HG03039 (cell line): ENCODE data around the gene TPD52L2.
"Not testable (repeated sequence)": the region's sequence is repeated elsewhere in the genome, so short reads cannot be mapped to it uniquely, and the experiment has no call there.

ENCODE experiments used
- ATAC-seq: cut with Tn5 transposase; IDR thresholded peaks from one replicate; pipeline ENCODE4 v1.9.1; 2021; ENCODE audit warnings: mild to moderate bottlenecking, moderate library complexity; ENCODE audit not compliant: unreplicated experiment

Gene TPD52L2

GRCh38 chr20:63855363-63856097, 9.5 kb upstream of the TPD52L2 start:
- ATAC-seq, result no peak

- ATAC-seq, result no peak
Observed at GRCh38 chr20:63856098-63856511, 9.0 kb upstream of the TPD52L2 start.

- ATAC-seq, result no peak
Observed at GRCh38 chr20:63857764-63858392, 7.2 kb upstream of the TPD52L2 start.

- ATAC-seq, result no peak
Observed at GRCh38 chr20:63858393-63859165, 6.5 kb upstream of the TPD52L2 start.

- no peak for ATAC-seq
Observed at GRCh38 chr20:63859166-63859699, 5.8 kb upstream of the TPD52L2 start.

- no peak for ATAC-seq
Observed at GRCh38 chr20:63860325-63861051, 4.6 kb upstream of the TPD52L2 start.

GRCh38 chr20:63861365-63861934, 3.6 kb upstream of the TPD52L2 start, which contains the start of gene ABHD16B:
TSS of gene ABHD16B (plus strand) at chr20:63861498. CDS start at chr20:63861541, 43 bp downstream.
- ATAC-seq, result no peak

GRCh38 chr20:63861981-63862901, 2.8 kb upstream of the TPD52L2 start:
- no peak for ATAC-seq

GRCh38 chr20:63863021-63863797, 1.9 kb upstream of the TPD52L2 start:
- ATAC-seq, result no peak

- ATAC-seq, result no peak
Observed at GRCh38 chr20:63863798-63864544, 1.1 kb upstream of the TPD52L2 start.

GRCh38 chr20:63864545-63864977, 509 bp upstream of the TPD52L2 start:
- no peak for ATAC-seq

- ATAC-seq, result not testable (repeated sequence)
Observed at GRCh38 chr20:63867042-63867441, 2.0 kb downstream of the TPD52L2 start.

GRCh38 chr20:63868264-63868663, 3.2 kb downstream of the TPD52L2 start:
- ATAC-seq, result no peak

GRCh38 chr20:63873477-63873971, 8.5 kb downstream of the TPD52L2 start:
- no peak for ATAC-seq

GRCh38 chr20:63874241-63874640, 9.2 kb downstream of the TPD52L2 start:
- not testable (repeated sequence) for ATAC-seq

- no peak for ATAC-seq
Observed at GRCh38 chr20:63876489-63877036, 11.5 kb downstream of the TPD52L2 start.

GRCh38 chr20:63877755-63878470, 12.8 kb downstream of the TPD52L2 start:
- no peak for ATAC-seq
